Measurements from ENCODE around the gene PCK1.

- TF ChIP-seq CTCF (IDR thresholded peaks at IDR 0.05; ENCODE audit: low read depth, low read length, poor library complexity, severe bottlenecking) (no peak), EZH2phosphoT487 (IDR thresholded peaks at IDR 0.05; ENCODE audit: borderline replicate concordance, low read length) (no peak)
Observed at GRCh38 chr20:57570920-57571319, 10.0 kb downstream of the PCK1 start.

Measured in DOHH2 (cell line).